HG02623 (cell line): ENCODE results near the gene ACVR1.
"Not testable (repeated sequence)": the region's sequence is repeated elsewhere in the genome, so short reads cannot be mapped to it uniquely, and the experiment has no call there.

ENCODE experiments used
- ATAC-seq: cut with Tn5 transposase; IDR thresholded peaks from one replicate; pipeline ENCODE4 v1.9.1; 2021; ENCODE audit warnings: moderate library complexity; ENCODE audit not compliant: unreplicated experiment

Gene ACVR1

DNA sequence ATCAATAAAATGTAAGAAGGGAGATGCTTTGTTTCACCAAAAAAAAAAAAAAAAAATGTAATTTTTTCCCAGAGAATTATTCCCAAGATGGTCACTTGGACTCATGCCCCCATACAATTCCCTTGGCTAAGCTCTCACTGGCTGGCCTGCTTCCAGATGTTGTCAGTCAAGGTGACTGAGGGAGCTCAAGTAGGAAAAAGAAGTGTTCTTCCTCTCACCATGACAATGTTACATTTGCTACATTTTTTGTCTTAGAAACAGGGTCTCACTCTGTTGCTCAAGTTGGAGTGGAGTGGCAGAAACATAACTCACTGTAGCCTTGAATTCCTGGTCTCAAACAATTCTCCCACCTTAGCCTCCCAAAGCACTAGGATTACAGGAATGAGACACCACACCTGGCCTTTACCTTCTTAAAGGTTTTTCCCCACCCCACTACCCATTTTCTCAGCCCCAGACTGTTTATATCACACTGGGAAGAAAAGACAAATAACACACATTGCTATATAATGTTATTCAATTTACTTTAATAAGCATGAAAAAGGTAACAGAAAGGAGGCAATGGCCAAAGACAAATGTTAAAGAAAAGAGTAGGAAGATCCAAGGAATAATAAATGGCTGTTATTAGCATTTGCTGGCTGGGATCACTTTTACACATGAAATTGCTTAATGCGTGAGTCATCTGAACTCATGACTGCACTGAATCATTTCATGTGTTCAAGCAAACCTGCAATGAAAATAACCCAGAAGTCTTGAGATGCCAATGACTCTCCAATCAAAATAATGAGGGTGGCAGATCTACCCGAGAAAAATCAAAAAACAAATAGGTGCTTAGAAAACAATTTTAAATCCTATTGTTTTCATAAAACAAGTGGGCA, 45.2 kb downstream of the ACVR1 start:
- ATAC-seq: no peak

DNA sequence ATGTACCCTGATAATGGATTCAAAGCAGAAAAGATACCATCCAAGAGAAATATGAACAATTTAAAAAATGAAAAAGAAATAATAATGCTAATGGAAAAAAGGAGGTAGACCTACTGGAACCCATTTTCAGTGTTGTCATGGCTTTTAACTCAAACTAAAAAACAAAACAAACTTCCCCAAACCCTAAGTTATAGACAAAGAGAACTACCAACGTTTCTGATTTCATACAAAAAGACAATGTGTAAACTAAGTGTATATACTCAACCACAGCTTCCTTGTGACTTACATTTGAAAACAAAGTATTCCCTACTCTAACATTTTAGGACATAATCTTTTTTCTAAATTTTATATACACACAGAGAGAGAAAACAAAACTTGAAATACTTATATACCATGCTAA, 45.9 kb downstream of the ACVR1 start:
- no peak for ATAC-seq

- ATAC-seq: no peak
Observed at GRCh38 chr2:157827377-157827776, 48.8 kb downstream of the ACVR1 start.

- not testable (repeated sequence) for ATAC-seq
Observed at GRCh38 chr2:157826644-157827043, 49.5 kb downstream of the ACVR1 start.

GRCh38 chr2:157825885-157826284, 50.2 kb downstream of the ACVR1 start:
- ATAC-seq: no peak

GRCh38 chr2:157822993-157823392, 53.1 kb downstream of the ACVR1 start:
- ATAC-seq: no peak

DNA sequence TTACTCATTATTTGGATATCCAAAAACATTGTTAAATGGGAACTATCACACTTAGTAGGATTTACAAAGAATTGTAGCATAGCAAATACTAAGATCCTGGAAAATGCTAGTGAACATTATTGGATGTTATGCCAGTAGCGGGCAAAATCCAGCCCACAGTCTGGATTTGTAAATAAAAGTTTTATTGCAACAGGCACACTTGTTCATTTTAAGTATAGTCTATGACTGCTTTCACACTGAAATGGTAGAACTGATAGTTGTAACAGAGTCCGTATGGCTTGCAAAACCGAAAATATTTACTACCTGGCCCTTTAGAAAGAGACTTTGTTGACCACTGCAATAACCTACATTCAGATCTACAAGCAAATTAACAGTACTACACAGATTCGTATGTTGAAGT, 53.6 kb downstream of the ACVR1 start:
- no peak for ATAC-seq

- no peak for ATAC-seq
Observed at GRCh38 chr2:157821519-157822131, 54.5 kb downstream of the ACVR1 start.

DNA sequence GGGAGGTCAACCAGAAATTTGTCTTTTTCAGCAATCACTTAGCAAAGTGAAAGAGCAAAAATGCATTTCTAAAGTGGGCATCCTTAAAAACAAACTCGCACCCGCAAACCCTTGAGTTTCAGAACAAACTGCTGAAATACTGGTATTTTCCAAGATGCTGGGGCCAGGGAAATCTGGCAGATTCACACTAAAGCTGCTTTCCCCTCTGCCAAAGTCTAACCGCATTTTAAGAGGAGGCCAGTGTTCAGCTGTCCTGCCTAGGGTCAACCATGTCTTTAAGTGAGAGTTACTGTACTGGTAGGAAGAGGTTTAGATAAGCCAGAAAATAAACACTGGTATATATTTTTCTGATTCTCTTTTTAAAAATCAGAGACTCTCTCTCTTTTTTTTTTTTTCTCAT, 55.9 kb downstream of the ACVR1 start:
- ATAC-seq: no peak

DNA sequence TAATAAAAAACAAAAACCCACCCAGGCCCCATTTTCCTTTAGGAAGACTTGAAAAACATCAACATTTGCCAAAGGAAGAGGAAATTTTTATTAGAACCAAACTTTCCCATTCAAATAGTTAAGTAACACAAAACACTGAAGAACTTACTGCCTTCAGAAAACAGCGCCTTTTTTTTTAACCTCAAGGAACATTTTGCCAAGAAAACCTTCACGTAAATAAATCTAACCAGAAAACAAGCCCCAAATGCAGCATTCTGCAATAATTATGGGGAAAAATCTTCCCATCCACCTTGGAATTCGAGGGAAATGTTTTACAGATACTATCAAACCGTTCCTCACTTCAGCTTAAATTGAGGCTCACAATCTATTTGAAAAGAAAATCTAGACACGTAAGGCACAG, 56.4 kb downstream of the ACVR1 start:
- no peak for ATAC-seq

GRCh38 chr2:157818227-157818626, 57.9 kb downstream of the ACVR1 start:
- ATAC-seq: no peak

DNA sequence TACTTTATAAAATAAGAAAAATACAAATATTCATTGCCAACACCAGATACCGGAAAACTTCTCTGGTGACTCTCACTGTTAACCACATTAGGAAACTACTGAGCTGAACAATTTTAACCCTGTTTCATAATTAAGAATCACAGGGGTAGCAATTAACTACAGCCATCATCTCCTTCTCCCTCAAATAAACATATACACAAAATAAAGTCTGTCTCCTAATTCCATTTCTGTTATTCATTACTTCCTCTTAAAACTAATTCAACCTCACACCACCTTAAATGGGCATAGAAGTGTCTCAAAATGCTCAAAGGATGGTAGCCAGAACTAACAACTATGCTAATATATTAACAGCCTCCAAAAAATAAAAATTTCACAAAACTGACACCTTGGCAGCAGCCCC, 60.7 kb downstream of the ACVR1 start:
- ATAC-seq: no peak

DNA sequence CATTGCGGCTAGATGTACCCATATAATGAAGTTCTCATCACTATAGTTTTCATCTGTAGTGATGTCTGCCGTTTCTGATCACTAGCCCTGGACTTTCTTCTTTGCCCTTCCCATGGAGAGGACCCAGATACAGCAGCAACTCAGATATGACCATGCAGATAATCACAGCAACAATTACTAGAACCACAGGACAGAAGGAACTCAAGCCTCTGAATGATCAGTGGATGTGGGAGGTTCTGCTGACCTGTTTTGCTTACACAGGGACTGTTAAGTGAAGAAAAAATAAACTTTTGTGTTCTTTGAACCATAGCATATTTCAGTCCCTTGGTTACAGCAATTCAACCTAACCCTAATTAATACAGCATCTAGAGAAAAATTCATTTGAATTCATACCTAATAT, 62.7 kb downstream of the ACVR1 start:
- ATAC-seq: no peak

GRCh38 chr2:157810037-157810436, 66.1 kb downstream of the ACVR1 start:
- ATAC-seq: no peak

GRCh38 chr2:157809212-157809611, 66.9 kb downstream of the ACVR1 start:
- no peak for ATAC-seq

GRCh38 chr2:157808421-157808820, 67.7 kb downstream of the ACVR1 start:
- ATAC-seq: no peak

GRCh38 chr2:157806426-157807077, 69.6 kb downstream of the ACVR1 start:
- ATAC-seq: no peak

DNA sequence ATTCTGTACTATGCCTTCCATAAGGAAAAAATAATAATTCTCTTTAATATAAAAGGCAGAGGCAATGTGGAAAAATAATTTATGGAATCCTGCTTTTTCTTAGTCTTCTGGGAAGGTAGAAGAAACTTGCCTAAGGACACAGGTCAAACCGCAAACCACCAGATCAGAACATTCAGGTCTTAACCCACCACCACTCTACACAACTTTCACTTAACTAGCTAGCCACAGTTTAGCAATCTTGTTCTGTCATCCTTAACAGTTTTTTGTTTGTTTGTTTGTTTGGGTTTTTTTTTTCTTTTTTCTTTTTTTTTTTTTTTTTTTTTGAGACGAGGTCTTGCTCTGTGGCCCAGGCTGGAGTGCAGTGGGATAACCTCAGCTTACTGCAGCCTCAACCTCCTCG, 70.6 kb downstream of the ACVR1 start:
- ATAC-seq: no peak

GRCh38 chr2:157804355-157804754, 71.8 kb downstream of the ACVR1 start:
- no peak for ATAC-seq

- ATAC-seq: no peak
Observed at GRCh38 chr2:157803952-157804351, 72.2 kb downstream of the ACVR1 start.

GRCh38 chr2:157803476-157803875, 72.7 kb downstream of the ACVR1 start:
- ATAC-seq: no peak
